CD4-positive, alpha-beta memory T cell (primary cell): Measurements from ENCODE around the gene GULP1. TPM values are rescaled to one million over a fixed set of nuclear protein-coding genes. Genes with fewer than 3 reads are reported as not detected.

ENCODE experiments used
- CTCF ChIA-PET: fragments of 350-600 bp; sonication (Branson Sonifier 250); formaldehyde crosslinking; loops from one replicate; lab custom pipeline; 2021; ENCODE audit warnings: inconsistent platforms; ENCODE audit not compliant: partially characterized antibody; lab: Charles Lee
- POLR2A ChIA-PET: fragments of 350-600 bp; sonication (Branson Sonifier 250); formaldehyde crosslinking; loops from one replicate; lab custom pipeline; 2021; ENCODE audit not compliant: partially characterized antibody; lab: Charles Lee
- DNase-seq, 5 donors: peaks; one replicate each; pipeline versions ENCODE4 v3.0.0 to v3.0.0-alpha.2; 2020 to 2022; ENCODE audit warnings: mixed read lengths in 1 of 5
- H3K27ac ChIP-seq: one replicate; pipeline ENCODE4 v1.7.0; 2013; ENCODE audit warnings: low read depth, low read length
- H3K27me3 ChIP-seq: 2 replicates; pipeline ENCODE4 v1.7.0; 2013; ENCODE audit warnings: mild to moderate bottlenecking, low read length, moderate library complexity; ENCODE audit not compliant: insufficient read depth
- H3K36me3 ChIP-seq: 2 replicates; pipeline ENCODE4 v1.7.0; 2013; ENCODE audit warnings: mild to moderate bottlenecking, low read length, moderate library complexity; ENCODE audit not compliant: insufficient read depth
- H3K4me1 ChIP-seq: 2 replicates; pipeline ENCODE4 v1.7.0; 2013; ENCODE audit warnings: mild to moderate bottlenecking, low read length, moderate library complexity; ENCODE audit not compliant: insufficient read depth
- H3K4me3 ChIP-seq, 2 donors: one replicate each; pipeline ENCODE4 v1.7.0; 2013; ENCODE audit warnings: low read length in 2 of 2, mild to moderate bottlenecking in 1 of 2
- H3K9me3 ChIP-seq, 2 donors: one replicate each; pipeline ENCODE4 v1.7.0; 2013; ENCODE audit warnings: low read length in 2 of 2, control low read depth in 1 of 2; ENCODE audit not compliant: control insufficient read depth in 1 of 2
- H3K27ac Mint-ChIP-seq, 7 donors: one replicate each; pipeline ENCODE4 v1.8.0; 2020 to 2021; ENCODE audit warnings: mixed read lengths in 7 of 7, mild to moderate bottlenecking in 6 of 7, inconsistent platforms in 3 of 7, moderate library complexity in 3 of 7
- H3K27me3 Mint-ChIP-seq, 2 donors: one replicate each; pipeline ENCODE4 v1.8.0; 2020 to 2021; ENCODE audit warnings: mixed read lengths in 2 of 2
- H3K36me3 Mint-ChIP-seq, 2 donors: one replicate each; pipeline ENCODE4 v1.8.0; 2020 to 2021; ENCODE audit warnings: mixed read lengths in 2 of 2, inconsistent platforms in 1 of 2, mild to moderate bottlenecking in 1 of 2
- H3K4me1 Mint-ChIP-seq, 4 donors: one replicate each; pipeline ENCODE4 v1.8.0; 2020 to 2021; ENCODE audit warnings: mixed read lengths in 4 of 4, mild to moderate bottlenecking in 1 of 4
- H3K4me3 Mint-ChIP-seq, 8 donors: one replicate each; pipeline ENCODE4 v1.8.0; 2020 to 2021; ENCODE audit warnings: mixed read lengths in 8 of 8, mild to moderate bottlenecking in 7 of 8, moderate library complexity in 6 of 8, inconsistent platforms in 3 of 8
- H3K9me3 Mint-ChIP-seq, 8 donors: one replicate each; pipeline ENCODE4 v1.8.0; 2020 to 2021; ENCODE audit warnings: mixed read lengths in 8 of 8, mild to moderate bottlenecking in 5 of 8, inconsistent platforms in 3 of 8, moderate library complexity in 1 of 8
- intact Hi-C: fragments of 100-400 bp; cut with micrococcal nuclease; formaldehyde crosslinking; loops from one replicate; pipeline ENCODE4 v1.15.1; 2023
- polyA plus RNA-seq, 2 donors: library from polyadenylated mRNA; unstranded; fragments of 300-500 nt; fragmentation: Illumina TruSeq; gene quantifications; one replicate each; pipeline ENCODE4 v1.2.3, GENCODE V29; 2021
- total RNA-seq, 2 experiments: library from RNA; stranded (reverse); gene quantifications; one replicate each; pipeline ENCODE4 v1.2.3, GENCODE V29; 2021

GULP1 gene
- total and polyA plus RNA-seq, 4 experiments from 2014 or later = not detected

DNA sequence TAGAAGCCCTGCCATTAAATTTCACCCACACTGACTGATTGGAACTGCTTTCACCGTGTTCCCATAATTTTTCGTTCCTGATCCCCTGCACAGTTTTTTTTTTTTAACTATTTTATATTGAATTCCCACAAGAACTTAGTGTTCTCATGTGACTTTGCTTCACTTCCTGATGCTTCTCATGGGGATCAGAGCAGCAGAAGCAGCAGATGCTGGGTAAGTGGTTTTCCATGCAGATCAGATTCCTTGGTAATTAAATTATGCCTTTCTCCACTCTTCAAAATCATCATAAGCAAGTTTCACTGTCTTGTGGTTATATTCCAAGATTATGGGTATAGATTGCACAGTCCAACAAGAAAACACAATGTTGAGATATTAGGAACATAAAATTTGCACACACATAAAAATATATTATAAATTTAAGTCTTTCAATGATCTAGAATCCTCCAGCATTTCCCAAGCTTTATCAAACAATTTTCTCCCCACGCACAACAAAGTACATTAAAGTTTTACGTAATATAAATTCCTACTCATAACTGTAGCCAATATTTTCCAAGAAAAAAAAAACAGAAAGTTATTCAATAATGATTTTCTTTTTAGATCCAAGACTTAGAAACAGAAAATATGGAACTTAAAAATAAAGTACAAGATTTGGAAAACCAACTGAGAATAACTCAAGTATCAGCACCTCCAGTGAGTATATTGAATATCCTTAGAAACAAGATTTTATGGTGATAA is 277.9 kb downstream of the GULP1 start:
- intact Hi-C loops = no loop called here

DNA sequence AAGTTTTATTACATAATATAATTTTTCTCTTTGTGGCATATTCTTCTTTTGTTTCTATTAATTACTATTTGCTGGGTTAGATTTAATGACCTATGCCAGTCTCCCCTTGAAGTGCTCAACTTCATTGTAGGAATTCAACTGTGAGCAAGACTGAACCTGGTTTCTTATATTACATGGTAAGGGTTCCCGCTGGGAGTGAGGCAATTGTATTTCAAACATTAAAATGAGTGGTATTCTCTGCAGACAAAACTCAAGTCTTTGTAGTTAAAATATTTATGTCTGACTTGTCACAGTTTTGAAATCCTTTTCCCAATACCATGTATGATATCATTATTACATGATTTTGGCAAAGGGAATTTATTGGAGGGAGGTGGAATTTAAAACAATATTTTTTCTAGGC is 278.7 kb downstream of the GULP1 start:
- no peak overlapping the region for H3K4me3 Mint-ChIP-seq
- Histone ChIP-seq H3K9me3 (no peaks in the 10 kb centered on the region), H3K4me1 (no peaks in the 10 kb centered on the region), H3K4me3 (no peak overlapping the region), H3K36me3 (no peaks in the 10 kb centered on the region), H3K27me3 (no peaks in the 10 kb centered on the region), H3K27ac (no peak overlapping the region)
- POLR2A ChIA-PET = no interaction called here
- CTCF ChIA-PET = no interaction called here
- H3K4me1 Mint-ChIP-seq = no peaks in the 10 kb centered on the region
- intact Hi-C loops = no loop called here
- H3K9me3 Mint-ChIP-seq = no peaks in the 10 kb centered on the region
- no peaks in the 10 kb centered on the region for H3K27me3 Mint-ChIP-seq
- no peaks in the 10 kb centered on the region for H3K36me3 Mint-ChIP-seq
- H3K27ac Mint-ChIP-seq = no peak overlapping the region
- DNase-seq = no peak

More for the DNA sequence above, 277.9 kb downstream of the GULP1 start:
- Histone ChIP-seq H3K27ac (no peak overlapping the region), H3K4me3 (no peak overlapping the region), H3K4me1 (no peaks in the 10 kb centered on the region), H3K27me3 (no peaks in the 10 kb centered on the region), H3K9me3 (no peaks in the 10 kb centered on the region), H3K36me3 (no peaks in the 10 kb centered on the region)
- no peak for DNase-seq
- Mint-ChIP-seq H3K27ac (no peak overlapping the region), H3K4me1 (no peaks in the 10 kb centered on the region), H3K4me3 (no peak overlapping the region), H3K36me3 (no peaks in the 10 kb centered on the region), H3K27me3 (no peaks in the 10 kb centered on the region), H3K9me3 (no peaks in the 10 kb centered on the region)
- CTCF ChIA-PET = no interaction called here
- POLR2A ChIA-PET = no interaction called here

DNA sequence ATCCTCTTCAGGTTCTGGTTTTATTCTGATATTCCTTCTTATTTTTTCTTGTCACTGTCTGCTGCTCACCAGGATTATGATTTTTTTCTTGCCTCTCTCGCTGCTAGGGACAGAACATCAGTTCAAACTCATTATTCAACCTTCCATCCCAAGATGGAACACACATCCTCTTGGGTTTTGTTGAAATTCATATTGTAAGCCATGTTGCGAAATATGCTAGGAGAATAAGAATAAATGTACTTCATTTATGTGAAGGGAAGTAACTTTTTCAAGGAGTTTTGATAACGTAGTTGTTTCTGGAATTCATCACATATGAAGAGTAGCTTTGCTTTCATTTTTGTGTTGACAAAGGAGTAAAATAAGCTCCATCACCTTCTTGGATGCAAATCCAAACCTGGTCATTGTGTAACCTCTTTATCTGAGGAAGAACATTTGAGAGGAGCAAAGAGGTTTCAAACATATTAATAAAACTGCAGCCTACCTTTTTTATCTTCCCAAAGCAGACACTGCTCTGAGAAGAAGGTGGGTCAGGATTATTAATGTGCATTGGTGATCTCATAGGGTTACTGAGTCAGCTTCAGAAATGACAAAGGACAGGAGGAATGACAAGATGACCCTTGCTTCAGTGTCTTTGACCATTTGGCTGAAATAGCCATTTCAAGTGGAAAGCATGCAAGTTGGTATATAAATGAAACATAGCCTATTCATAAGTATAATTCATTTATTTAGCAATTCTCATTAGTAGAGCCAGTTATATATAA is 280.0 kb downstream of the GULP1 start:
- H3K4me3 Mint-ChIP-seq = no peak overlapping the region
- no peaks in the 10 kb centered on the region for H3K27me3 Mint-ChIP-seq
- H3K9me3 ChIP-seq = no peaks in the 10 kb centered on the region

DNA sequence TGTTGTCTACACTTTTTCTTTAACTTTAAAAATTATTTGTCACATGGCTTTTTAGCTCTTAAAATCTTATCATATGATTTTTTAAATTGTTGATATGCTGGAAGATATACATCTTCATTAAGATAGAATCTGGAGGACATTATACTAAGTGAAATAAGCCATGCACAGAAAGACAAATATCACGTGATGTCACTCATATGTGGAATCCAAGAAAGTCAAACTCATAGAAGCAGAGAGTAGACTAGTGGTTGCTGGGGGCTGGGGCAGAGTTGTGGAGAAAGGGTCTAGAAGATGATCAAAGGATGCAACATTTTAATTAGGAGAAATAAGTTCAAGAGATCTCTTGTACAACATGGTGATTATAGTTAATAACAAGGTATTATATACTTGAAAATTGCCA is 280.9 kb downstream of the GULP1 start:
- no peak for DNase-seq
- H3K4me3 Mint-ChIP-seq = no peak overlapping the region
- CTCF ChIA-PET = no interaction called here
- Histone ChIP-seq H3K9me3 (no peaks in the 10 kb centered on the region), H3K4me1 (no peaks in the 10 kb centered on the region), H3K27ac (no peak overlapping the region), H3K27me3 (no peaks in the 10 kb centered on the region), H3K4me3 (no peak overlapping the region), H3K36me3 (no peaks in the 10 kb centered on the region)
- no peaks in the 10 kb centered on the region for H3K27me3 Mint-ChIP-seq
- intact Hi-C loops = no loop called here
- no peak overlapping the region for H3K27ac Mint-ChIP-seq
- POLR2A ChIA-PET = no interaction called here
- no peaks in the 10 kb centered on the region for H3K9me3 Mint-ChIP-seq
- H3K36me3 Mint-ChIP-seq = no peaks in the 10 kb centered on the region
- H3K4me1 Mint-ChIP-seq = no peaks in the 10 kb centered on the region

More for the DNA sequence above, 280.0 kb downstream of the GULP1 start:
- H3K4me3 ChIP-seq = no peak overlapping the region
- Mint-ChIP-seq H3K27ac (no peak overlapping the region), H3K4me1 (no peaks in the 10 kb centered on the region), H3K9me3 (no peaks in the 10 kb centered on the region), H3K36me3 (no peaks in the 10 kb centered on the region)
- CTCF ChIA-PET = no interaction called here
- intact Hi-C loops = no loop called here
- POLR2A ChIA-PET = no interaction called here
- H3K36me3 ChIP-seq = no peaks in the 10 kb centered on the region
- H3K27ac ChIP-seq = no peak overlapping the region
- no peak for DNase-seq
- no peaks in the 10 kb centered on the region for H3K27me3 ChIP-seq
- no peaks in the 10 kb centered on the region for H3K4me1 ChIP-seq

DNA sequence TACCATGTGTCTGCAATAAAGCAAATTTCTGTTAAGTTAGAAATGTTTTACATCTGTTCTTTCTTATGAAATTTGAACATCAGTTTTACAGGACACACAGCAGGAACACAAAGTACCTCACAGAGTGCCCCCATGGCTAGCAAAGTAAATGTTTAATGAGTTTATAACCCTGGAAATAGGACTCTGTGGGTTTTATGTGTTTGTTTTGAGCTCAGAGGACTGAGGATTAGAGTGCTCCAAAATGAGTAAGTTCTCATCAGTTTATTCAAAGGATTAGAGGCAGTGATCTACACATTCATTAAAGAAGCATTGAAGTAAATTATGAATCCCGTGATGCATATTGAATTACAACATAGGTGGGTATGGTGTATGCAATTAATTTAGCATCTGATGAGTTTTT is 281.8 kb downstream of the GULP1 start:
- Mint-ChIP-seq H3K4me3 (no peak overlapping the region), H3K9me3 (no peaks in the 10 kb centered on the region), H3K36me3 (no peaks in the 10 kb centered on the region), H3K4me1 (no peaks in the 10 kb centered on the region), H3K27ac (no peak overlapping the region), H3K27me3 (no peaks in the 10 kb centered on the region)
- CTCF ChIA-PET = no interaction called here
- intact Hi-C loops = no loop called here
- H3K4me3 ChIP-seq = no peak overlapping the region
- no peaks in the 10 kb centered on the region for H3K36me3 ChIP-seq
- no peak overlapping the region for H3K27ac ChIP-seq
- no peaks in the 10 kb centered on the region for H3K9me3 ChIP-seq
- POLR2A ChIA-PET = no interaction called here
- H3K4me1 ChIP-seq = no peaks in the 10 kb centered on the region
- H3K27me3 ChIP-seq = no peaks in the 10 kb centered on the region
- no peak for DNase-seq

DNA sequence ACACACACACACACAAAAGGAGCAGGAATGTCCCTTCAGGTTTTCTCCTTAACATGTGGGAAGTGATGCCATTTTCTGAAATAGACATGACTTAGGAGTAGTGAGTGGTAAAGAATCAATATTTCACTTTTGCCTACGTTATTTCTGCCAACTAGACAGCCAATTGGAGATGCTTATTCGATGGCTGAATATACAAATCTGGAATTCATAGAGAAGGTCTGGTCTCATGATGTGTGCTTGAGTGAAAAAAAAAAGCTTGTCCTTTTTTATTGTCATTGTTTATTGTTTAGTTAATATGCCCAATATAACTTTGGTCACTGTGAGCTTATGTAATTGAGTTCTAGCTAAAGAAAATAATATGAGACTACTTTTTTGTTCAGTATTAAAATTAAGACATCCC is 284.3 kb downstream of the GULP1 start:
- POLR2A ChIA-PET = no interaction called here
- H3K27me3 Mint-ChIP-seq = no peaks in the 10 kb centered on the region
- intact Hi-C loops = no loop called here

DNA sequence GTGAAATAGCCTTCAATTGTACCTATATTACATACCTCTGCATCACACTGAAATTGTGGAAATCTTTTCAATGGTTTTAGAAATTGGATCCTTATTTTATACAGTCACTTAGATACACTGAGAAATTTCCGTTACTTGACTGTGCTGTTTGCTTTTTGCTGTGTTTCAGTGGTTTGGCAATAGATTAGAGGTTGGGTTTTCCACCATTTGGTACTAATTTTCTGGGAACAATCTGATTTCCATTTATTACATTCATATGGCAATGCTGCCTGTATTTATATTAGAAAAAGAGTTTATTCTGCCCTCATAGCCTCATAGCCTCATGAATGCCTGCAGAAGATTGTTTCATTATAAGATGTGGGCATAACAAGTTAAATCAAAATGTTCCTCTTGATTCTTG is 285.0 kb downstream of the GULP1 start:
- Mint-ChIP-seq H3K27ac (no peak overlapping the region), H3K9me3 (peaks cover 0 to 3% (median 0%) of the 10 kb centered on the region in 8 donors), H3K36me3 (no peaks in the 10 kb centered on the region), H3K4me3 (no peak overlapping the region), H3K27me3 (no peaks in the 10 kb centered on the region), H3K4me1 (no peaks in the 10 kb centered on the region)
- Histone ChIP-seq H3K4me3 (no peak overlapping the region), H3K4me1 (no peaks in the 10 kb centered on the region), H3K36me3 (no peaks in the 10 kb centered on the region), H3K9me3 (no peaks in the 10 kb centered on the region), H3K27ac (no peak overlapping the region), H3K27me3 (no peaks in the 10 kb centered on the region)
- ChIA-PET CTCF (no interaction called here), POLR2A (no interaction called here)
- intact Hi-C loops = no loop called here
- DNase-seq = no peak

More for the DNA sequence above, 284.3 kb downstream of the GULP1 start:
- Histone ChIP-seq H3K9me3 (no peaks in the 10 kb centered on the region), H3K4me1 (no peaks in the 10 kb centered on the region), H3K27ac (no peak overlapping the region), H3K36me3 (no peaks in the 10 kb centered on the region), H3K27me3 (no peaks in the 10 kb centered on the region), H3K4me3 (no peak overlapping the region)
- H3K4me1 Mint-ChIP-seq = no peaks in the 10 kb centered on the region
- CTCF ChIA-PET = no interaction called here
- H3K36me3 Mint-ChIP-seq = no peaks in the 10 kb centered on the region
- no peak for DNase-seq
- H3K4me3 Mint-ChIP-seq = no peak overlapping the region
- no peak overlapping the region for H3K27ac Mint-ChIP-seq
- H3K9me3 Mint-ChIP-seq = no peaks in the 10 kb centered on the region
